Mucosa of gallbladder (tissue), 1 donor: ENCODE measurements around the gene MOSMO. TPM values are rescaled to one million over a fixed set of nuclear protein-coding genes. Genes with fewer than 3 reads are reported as not detected.

ENCODE experiments used
- total RNA-seq: library from RNA; stranded (reverse); gene quantifications from one replicate; pipeline ENCODE4 v1.2.1, GENCODE V29; 2021
- donor health status: DM: no; HTN: no; CAD: no.

MOSMO gene
- total RNA-seq, 1 donor from 2014 or later, result 11.3 TPM

Other genes starting within 250 kb of the MOSMO start
- gene NPIPB4, start 150.4 kb upstream of the MOSMO start, total RNA-seq, result 98.3 TPM
- gene UQCRC2, start 54.8 kb upstream of the MOSMO start, total RNA-seq, result 235 TPM
- not detected for gene PDZD9, start 7.0 kb upstream of the MOSMO start, total RNA-seq
- gene VWA3A, start 84.4 kb downstream of the MOSMO start, total RNA-seq, result 0.32 TPM
- 0.26 TPM for gene SDR42E2, start 154.4 kb downstream of the MOSMO start, total RNA-seq
- gene EEF2K, start 198.2 kb downstream of the MOSMO start, total RNA-seq, result 30.2 TPM